Subcutaneous abdominal adipose tissue (tissue), 5 donors: Measurements from ENCODE around the gene CREB3L1.
A peak's percentile ranks its signal among the peaks of the same experiment; 100 is the strongest.
"Not testable (repeated sequence)": the region's sequence is repeated elsewhere in the genome, so short reads cannot be mapped to it uniquely, and the experiment has no call there.

Source experiments
- H3K27ac ChIP-seq: one replicate; pipeline ENCODE4 v1.7.0; 2013; ENCODE audit warnings: low read depth, mild to moderate bottlenecking, inconsistent platforms, low read length, moderate library complexity
- H3K27me3 ChIP-seq, 5 donors: one replicate each; pipeline ENCODE4 v1.7.0; 2013; ENCODE audit warnings: low read length in 5 of 5, inconsistent platforms in 1 of 5; ENCODE audit not compliant: control insufficient read depth in 5 of 5, insufficient read depth in 4 of 5
- H3K36me3 ChIP-seq, 5 donors: one replicate each; pipeline ENCODE4 v1.7.0; 2013; ENCODE audit warnings: low read length in 5 of 5; ENCODE audit not compliant: control insufficient read depth in 5 of 5, insufficient read depth in 5 of 5
- H3K4me1 ChIP-seq, 5 donors: one replicate each; pipeline ENCODE4 v1.7.0; 2013; ENCODE audit warnings: low read length in 5 of 5, mild to moderate bottlenecking in 3 of 5, moderate library complexity in 1 of 5; ENCODE audit not compliant: control insufficient read depth in 5 of 5, insufficient read depth in 5 of 5
- H3K4me3 ChIP-seq, 5 donors: one replicate each; pipeline ENCODE4 v1.7.0; 2013; ENCODE audit warnings: low read length in 5 of 5, low read depth in 1 of 5
- H3K9ac ChIP-seq, 5 donors: one replicate each; pipeline ENCODE4 v1.7.0; 2013; ENCODE audit warnings: low read length in 5 of 5, mild to moderate bottlenecking in 4 of 5, moderate library complexity in 3 of 5
- H3K9me3 ChIP-seq, 5 donors: one replicate each; pipeline ENCODE4 v1.7.0; 2013; ENCODE audit warnings: low read length in 5 of 5; ENCODE audit not compliant: control insufficient read depth in 5 of 5
- donor health status: healthy.
- donor health status: healthy.
- donor health status: healthy.
- donor health status: healthy.
- donor health status: healthy.

CREB3L1 gene

DNA sequence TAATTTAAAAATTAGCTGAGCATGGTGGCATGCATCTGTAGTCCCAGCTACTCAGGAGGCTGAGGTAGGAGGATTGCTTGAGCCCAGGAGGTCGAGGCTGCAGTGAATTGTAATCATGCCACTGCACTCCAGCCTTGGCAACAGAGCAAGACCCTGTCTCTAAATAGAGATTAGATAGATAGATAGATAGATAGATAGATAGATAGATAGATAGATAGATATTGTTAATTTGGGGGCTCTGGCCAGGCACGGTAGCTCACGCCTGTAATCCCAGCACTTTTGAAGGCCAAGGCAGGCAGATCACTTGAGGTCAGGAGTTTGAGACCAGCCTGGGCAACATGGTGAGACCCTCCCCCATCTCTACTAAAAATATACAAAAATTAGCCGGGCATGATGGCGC lies 18.1 kb upstream of the CREB3L1 start:
- not testable (repeated sequence) for H3K9ac ChIP-seq, H3K36me3 ChIP-seq, H3K27ac ChIP-seq, H3K9me3 ChIP-seq, H3K4me1 ChIP-seq, H3K27me3 ChIP-seq, H3K4me3 ChIP-seq

DNA sequence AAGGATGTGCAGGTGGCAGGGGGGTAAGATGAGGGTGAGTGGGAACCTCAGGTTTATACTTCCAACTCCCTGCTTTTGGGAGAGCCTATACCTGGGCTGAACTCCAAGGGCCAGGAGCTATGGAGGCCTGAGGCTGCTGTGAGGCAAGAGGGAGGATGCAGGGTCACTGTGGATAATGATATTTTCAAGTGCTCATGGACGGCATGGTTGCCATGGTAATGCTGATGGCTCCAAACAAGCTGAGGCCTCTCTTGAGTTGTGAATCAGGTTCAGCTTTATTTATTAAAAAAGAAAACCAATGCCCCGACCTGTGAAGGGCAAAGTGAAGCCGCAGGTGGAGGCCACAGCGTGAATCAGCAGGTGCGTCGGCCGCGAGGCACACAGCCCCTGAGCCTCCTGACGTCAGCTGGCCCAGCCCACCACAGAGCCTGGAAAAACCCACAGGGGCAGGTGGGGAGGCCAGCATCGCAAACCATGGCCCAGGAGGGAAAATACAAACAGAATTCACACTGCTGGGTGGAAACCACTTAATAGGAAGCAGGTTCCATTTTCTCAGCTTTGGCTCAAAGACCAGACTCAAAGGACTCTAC lies 17.4 kb upstream of the CREB3L1 start:
- Histone ChIP-seq H3K4me3 (no peak overlapping the region), H3K27me3 (no peaks in the 10 kb centered on the region), H3K4me1 (peaks cover 0 to 1% (median under 1%) of the 10 kb centered on the region in 5 donors), H3K27ac (no peak overlapping the region), H3K9ac (no peak overlapping the region), H3K9me3 (no peaks in the 10 kb centered on the region), H3K36me3 (no peaks in the 10 kb centered on the region)

DNA sequence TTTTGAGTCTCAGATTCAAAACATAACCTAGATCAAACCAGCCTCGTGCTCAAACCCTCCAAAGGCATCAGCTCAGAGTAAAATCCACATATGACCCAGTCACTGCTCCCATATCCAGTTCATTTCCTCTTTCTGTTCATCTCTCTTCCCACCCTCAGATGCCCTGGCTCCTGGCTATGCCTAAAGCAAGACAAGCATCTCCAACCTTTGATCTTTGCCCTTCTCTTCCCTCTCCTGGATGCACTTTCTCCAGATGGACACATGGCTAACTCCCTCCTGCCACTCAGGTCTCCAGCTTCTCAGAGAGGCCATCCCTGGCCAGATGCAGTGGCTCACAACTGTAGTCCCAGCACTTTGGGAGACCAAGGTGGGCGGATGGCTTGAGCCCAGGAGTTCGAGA lies 14.3 kb upstream of the CREB3L1 start:
- no peak overlapping the region for H3K9ac ChIP-seq
- H3K9me3 ChIP-seq, result no peaks in the 10 kb centered on the region
- no peaks in the 10 kb centered on the region for H3K27me3 ChIP-seq
- H3K4me3 ChIP-seq, result no peak overlapping the region
- no peak overlapping the region for H3K27ac ChIP-seq
- no peaks in the 10 kb centered on the region for H3K36me3 ChIP-seq
- peaks cover 0 to 23% (median 3%) of the 10 kb centered on the region in 5 donors for H3K4me1 ChIP-seq

DNA sequence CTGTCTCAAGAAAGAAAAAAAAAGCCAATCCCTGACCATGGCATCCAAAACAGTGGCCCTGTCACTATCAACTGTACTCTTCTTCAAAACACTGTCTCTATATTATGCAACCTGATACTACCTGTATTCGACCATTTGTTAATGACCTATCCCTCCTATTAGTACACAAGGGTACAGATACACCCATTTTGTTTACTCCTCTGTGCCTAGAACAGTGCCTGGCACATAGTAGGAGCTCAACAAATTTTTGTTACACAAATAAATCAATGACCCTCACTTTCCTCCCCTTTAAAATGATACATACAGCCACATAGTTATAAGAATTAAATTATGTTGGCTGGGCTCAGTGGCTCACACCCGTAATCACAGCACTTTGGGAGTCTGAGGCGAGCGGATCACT lies 13.4 kb upstream of the CREB3L1 start:
- Histone ChIP-seq H3K9me3 (no peaks in the 10 kb centered on the region), H3K4me3 (no peak overlapping the region), H3K36me3 (no peaks in the 10 kb centered on the region), H3K9ac (no peak overlapping the region), H3K27ac (no peak overlapping the region), H3K4me1 (peaks cover 0 to 25% (median 3%) of the 10 kb centered on the region in 5 donors), H3K27me3 (no peaks in the 10 kb centered on the region)

DNA sequence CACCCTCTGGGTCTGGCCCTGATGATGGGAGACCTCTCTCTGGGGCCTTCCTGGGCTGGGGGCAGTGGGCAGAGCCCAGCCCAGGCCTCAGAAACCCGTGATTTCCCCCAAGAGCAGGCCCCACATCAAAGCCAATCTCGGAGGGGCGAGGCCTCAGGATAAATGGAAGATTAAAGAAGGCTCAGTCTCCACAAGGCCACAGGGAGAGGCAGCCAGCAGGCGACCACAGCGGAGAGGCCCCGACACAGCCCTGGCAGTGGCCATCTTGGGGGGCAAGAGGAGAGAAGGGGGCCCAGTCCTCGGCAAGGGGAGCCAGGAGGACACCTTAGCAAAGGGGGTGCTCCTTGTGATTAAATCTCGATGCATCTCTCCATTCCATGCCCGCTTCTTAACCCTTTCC lies 12.5 kb upstream of the CREB3L1 start:
- Histone ChIP-seq H3K36me3 (no peaks in the 10 kb centered on the region), H3K4me3 (no peak overlapping the region), H3K9me3 (no peaks in the 10 kb centered on the region), H3K27ac (no peak overlapping the region), H3K27me3 (no peaks in the 10 kb centered on the region), H3K4me1 (peaks cover 0 to 29% (median 3%) of the 10 kb centered on the region in 5 donors), H3K9ac (no peak overlapping the region)

DNA sequence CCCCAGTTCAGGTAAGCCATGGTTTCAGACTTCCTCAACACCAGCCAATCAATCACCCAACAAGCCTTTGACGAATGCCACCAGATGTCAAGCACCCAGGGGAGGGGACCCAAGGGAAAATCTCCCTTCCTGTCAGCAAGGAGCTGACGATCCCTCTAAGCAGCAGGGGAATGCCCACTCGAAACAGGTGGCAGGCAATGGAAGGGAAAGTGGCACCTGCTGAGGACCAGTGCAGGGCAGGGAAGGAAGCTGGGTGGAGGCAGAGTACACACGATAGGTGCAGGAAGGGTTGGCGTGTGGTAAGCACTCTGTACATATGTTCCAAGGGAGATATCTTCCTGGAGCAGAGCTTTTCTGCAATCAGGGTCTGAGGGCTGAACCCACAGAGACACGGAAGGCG lies 11.7 kb upstream of the CREB3L1 start:
- Histone ChIP-seq H3K36me3 (no peaks in the 10 kb centered on the region), H3K9me3 (no peaks in the 10 kb centered on the region), H3K4me3 (no peak overlapping the region), H3K27me3 (no peaks in the 10 kb centered on the region), H3K9ac (no peak overlapping the region), H3K4me1 (peaks cover 0 to 33% (median 3%) of the 10 kb centered on the region in 5 donors), H3K27ac (no peak overlapping the region)

DNA sequence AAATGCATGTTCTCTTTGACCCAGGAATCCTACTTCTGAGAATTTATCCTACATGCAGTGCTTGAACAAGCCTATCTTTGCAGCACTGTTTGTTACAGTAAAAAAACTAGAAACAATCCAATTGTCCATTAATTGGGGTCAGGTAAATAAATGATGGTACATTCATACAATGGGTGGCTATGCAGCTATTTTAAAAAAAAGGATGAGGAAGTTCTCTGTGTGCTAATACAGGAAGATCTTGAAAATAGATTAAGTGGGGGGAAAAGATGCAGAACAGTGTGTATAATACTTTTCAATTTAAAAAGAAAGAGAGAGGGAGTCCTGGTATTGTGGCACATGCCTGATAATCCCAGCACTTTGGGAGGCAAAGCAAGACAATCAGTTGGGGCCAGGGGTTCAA lies 9.5 kb upstream of the CREB3L1 start:
- no peak overlapping the region for H3K27ac ChIP-seq
- peaks cover 7 to 46% (median 13%) of the 10 kb centered on the region in 5 donors for H3K4me1 ChIP-seq
- no peak overlapping the region for H3K9ac ChIP-seq
- H3K36me3 ChIP-seq, result no peaks in the 10 kb centered on the region
- no peaks in the 10 kb centered on the region for H3K9me3 ChIP-seq
- H3K4me3 ChIP-seq, result no peak overlapping the region
- H3K27me3 ChIP-seq, result no peaks in the 10 kb centered on the region

DNA sequence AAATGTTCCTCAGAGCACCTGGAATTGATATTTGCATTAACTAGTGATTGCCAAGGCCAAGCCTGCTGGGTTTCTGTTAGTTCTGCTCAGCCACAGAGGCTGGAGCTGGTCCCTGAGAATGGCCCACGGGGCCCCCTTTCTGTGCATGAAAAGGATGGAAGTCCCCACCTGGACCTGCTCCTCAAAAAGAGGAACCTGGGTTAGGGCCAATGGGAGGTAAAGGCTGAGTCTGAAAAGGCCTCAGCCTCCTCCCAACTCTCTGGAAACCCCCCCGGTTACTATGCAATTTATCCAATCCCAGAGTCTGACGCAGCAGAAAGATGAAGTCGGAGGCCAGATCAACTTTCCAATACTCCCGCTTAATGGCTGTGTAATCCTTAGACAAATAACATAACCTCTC lies 6.8 kb upstream of the CREB3L1 start:
- no peaks in the 10 kb centered on the region for H3K9me3 ChIP-seq
- peaks cover 6 to 53% (median 26%) of the 10 kb centered on the region in 5 donors for H3K4me1 ChIP-seq
- H3K27ac ChIP-seq, result no peak overlapping the region
- no peak overlapping the region for H3K9ac ChIP-seq
- H3K36me3 ChIP-seq, result no peaks in the 10 kb centered on the region
- H3K27me3 ChIP-seq, result no peaks in the 10 kb centered on the region
- H3K4me3 ChIP-seq, result no peak overlapping the region

DNA sequence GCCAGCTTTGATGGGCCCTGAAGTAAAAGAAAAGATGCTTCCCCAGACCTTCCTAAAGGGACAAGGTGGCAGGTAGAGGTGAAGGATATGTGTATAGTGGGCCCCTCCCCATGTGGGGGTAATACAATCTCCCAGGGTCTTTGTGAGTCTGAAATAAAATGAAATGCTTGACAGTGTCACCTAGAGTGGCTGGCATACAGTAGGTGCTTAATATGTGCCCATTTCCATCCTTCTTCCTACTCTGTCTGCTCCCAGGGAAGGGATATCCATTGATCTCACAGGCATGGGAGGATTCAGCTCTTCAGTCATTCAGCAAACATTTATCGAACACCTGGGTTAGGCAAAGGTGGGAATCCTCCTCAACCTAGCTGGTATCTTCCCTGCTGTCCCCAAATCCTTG lies 6.1 kb upstream of the CREB3L1 start:
- Histone ChIP-seq H3K9me3 (no peaks in the 10 kb centered on the region), H3K27me3 (peaks cover 0 to 5% (median 3%) of the 10 kb centered on the region in 5 donors), H3K9ac (no peak overlapping the region), H3K4me3 (no peak overlapping the region), H3K4me1 (peaks cover 6 to 54% (median 26%) of the 10 kb centered on the region in 5 donors), H3K36me3 (no peaks in the 10 kb centered on the region), H3K27ac (no peak overlapping the region)

DNA sequence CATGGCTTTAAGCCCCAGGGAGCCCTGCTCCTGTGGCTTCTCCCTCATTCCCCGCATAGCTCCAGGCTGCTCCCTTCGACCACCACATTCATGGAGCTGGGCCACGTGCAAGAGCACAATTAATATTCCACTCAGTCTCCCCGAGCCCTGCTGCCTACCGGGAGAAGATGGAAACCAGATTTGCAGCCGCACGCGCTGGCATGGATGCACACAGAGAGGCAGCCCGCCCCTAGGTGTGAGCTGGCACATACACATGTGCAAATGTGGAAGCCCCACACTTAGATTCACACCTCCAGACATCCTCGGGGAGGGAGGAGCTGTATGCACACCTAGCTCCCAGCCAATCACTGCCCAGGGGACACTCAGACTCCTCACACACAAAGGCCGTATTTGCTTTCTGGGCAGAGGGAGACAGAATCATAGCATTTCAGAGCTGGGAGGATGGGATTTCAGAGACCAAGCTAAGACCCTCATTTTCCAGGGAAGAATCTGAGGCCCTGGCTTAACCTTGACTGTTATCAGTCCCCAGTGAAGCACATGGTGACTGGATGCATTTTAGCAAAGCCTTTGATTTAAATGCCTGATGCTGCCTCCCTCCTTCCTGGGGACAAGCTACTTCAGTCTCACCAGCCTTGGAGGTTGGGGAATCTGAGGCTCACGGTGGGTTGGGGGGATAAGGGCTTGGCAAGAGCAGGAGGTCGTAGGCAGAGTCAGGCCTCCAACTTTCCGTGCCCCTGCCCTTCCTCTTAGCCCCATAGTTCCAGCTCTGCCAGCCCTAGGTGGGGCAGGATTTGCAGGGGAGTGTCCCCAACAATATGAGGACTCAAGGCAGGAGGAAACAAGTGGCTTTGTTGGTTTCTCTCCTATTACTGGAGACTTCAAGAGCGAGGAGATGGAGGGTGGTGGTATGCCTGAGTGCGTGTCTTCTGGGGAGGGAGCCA lies 5.3 kb upstream of the CREB3L1 start:
- no peaks in the 10 kb centered on the region for H3K9me3 ChIP-seq

More for the DNA sequence above, 5.3 kb upstream of the CREB3L1 start:
- peaks cover 6 to 51% (median 33%) of the 10 kb centered on the region in 5 donors for H3K4me1 ChIP-seq
- no peak overlapping the region for H3K4me3 ChIP-seq
- H3K9ac ChIP-seq, result peak overlapping the region in 3 of 5 donors; percentile 16 to 59 (median 32)
- no peaks in the 10 kb centered on the region for H3K36me3 ChIP-seq
- H3K27ac ChIP-seq, result peak overlapping the region; percentile 80
- peaks cover 0 to 9% (median 5%) of the 10 kb centered on the region in 5 donors for H3K27me3 ChIP-seq
